Cerebellar cortex (tissue), 1 donor: ENCODE data around the gene MMP15.
A peak's percentile ranks its signal among the peaks of the same experiment; 100 is the strongest.

Source experiments
- DNase-seq: peaks from one replicate; pipeline ENCODE4 v3.0.0-alpha.2; 2015; ENCODE audit warnings: low spot score

Gene MMP15

GRCh38 chr16:58035356-58036170, 10.0 kb downstream of the MMP15 start:
- peak; percentile 62 for DNase-seq

GRCh38 chr16:58036943-58037342, 11.4 kb downstream of the MMP15 start:
- DNase-seq: no peak

- peak; percentile 62 for DNase-seq
These were observed 12.0 kb downstream of the MMP15 start for GRCh38 chr16:58037365-58038057.

- no peak for DNase-seq
These were observed 12.7 kb downstream of the MMP15 start for GRCh38 chr16:58038219-58038641.

- DNase-seq: no peak
These were observed 14.4 kb downstream of the MMP15 start for GRCh38 chr16:58039829-58040495.

- DNase-seq: no peak
These were observed 14.9 kb downstream of the MMP15 start for GRCh38 chr16:58040496-58040846.

GRCh38 chr16:58040945-58041627, 15.5 kb downstream of the MMP15 start:
- no peak for DNase-seq

GRCh38 chr16:58041628-58041955, 16.0 kb downstream of the MMP15 start:
- DNase-seq: no peak

GRCh38 chr16:58042001-58042885, 16.7 kb downstream of the MMP15 start:
- no peak for DNase-seq

GRCh38 chr16:58042886-58043515, 17.4 kb downstream of the MMP15 start:
- DNase-seq: no peak

GRCh38 chr16:58043571-58044155, 18.1 kb downstream of the MMP15 start:
- no peak for DNase-seq

GRCh38 chr16:58044266-58045019, 18.9 kb downstream of the MMP15 start:
- no peak for DNase-seq

GRCh38 chr16:58045096-58045495, 19.5 kb downstream of the MMP15 start:
- DNase-seq: no peak

GRCh38 chr16:58046054-58046881, 20.7 kb downstream of the MMP15 start:
- no peak for DNase-seq

- no peak for DNase-seq
These were observed 21.4 kb downstream of the MMP15 start for GRCh38 chr16:58046936-58047335.

GRCh38 chr16:58047557-58048348, 22.2 kb downstream of the MMP15 start:
- DNase-seq: no peak

- DNase-seq: no peak
These were observed 23.1 kb downstream of the MMP15 start for GRCh38 chr16:58048494-58049231.
